Uterus (tissue), 2 donors: ENCODE data around the gene PTPRD.

Experiments
- POLR2A ChIP-seq, 2 donors: fragments of 450-650 bp; IDR thresholded peaks; one replicate each; pipeline ENCODE4 v1.6.1; 2016; ENCODE audit warnings: antibody characterized with exemption in 2 of 2, mild to moderate bottlenecking in 1 of 2, moderate library complexity in 1 of 2
- TF ChIP-seq, protein P1 (sequence below), 4 experiments: fragments of 200-600 bp in 2 of 4; fragments of 450-650 bp in 2 of 4; sonication (generic) in 2 of 4; IDR thresholded peaks; one replicate each; pipeline ENCODE4 v1.5.1; 2016 to 2019; ENCODE audit warnings: antibody characterized with exemption in 4 of 4, mild to moderate bottlenecking in 2 of 4, moderate library complexity in 1 of 4

DNA sequence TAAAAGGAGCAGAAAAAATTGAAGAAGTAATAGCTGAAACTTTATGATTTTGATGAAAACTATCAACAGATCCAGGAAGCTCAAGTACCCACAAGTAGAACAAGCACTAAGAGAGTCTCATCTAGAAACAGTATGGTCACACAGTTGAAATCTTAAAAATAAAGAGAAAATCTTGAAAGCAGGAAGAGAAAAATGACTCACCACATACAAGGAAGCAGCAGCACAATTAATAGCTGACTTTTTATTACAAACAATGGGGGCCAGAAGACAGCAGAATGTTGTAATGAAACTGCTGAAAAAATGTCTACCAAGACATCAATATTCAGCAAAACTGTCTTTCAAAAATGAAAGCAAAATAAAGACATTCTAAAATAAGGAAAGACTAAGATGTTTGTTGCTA is 1704.9 kb downstream of the PTPRD start:
- TF ChIP-seq, protein P1, sequence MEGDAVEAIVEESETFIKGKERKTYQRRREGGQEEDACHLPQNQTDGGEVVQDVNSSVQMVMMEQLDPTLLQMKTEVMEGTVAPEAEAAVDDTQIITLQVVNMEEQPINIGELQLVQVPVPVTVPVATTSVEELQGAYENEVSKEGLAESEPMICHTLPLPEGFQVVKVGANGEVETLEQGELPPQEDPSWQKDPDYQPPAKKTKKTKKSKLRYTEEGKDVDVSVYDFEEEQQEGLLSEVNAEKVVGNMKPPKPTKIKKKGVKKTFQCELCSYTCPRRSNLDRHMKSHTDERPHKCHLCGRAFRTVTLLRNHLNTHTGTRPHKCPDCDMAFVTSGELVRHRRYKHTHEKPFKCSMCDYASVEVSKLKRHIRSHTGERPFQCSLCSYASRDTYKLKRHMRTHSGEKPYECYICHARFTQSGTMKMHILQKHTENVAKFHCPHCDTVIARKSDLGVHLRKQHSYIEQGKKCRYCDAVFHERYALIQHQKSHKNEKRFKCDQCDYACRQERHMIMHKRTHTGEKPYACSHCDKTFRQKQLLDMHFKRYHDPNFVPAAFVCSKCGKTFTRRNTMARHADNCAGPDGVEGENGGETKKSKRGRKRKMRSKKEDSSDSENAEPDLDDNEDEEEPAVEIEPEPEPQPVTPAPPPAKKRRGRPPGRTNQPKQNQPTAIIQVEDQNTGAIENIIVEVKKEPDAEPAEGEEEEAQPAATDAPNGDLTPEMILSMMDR (IDR thresholded peaks at IDR 0.05), result no peak
- no peak for TF ChIP-seq POLR2A (IDR thresholded peaks at IDR 0.05)
